ENCODE measurements around the gene CLVS2.

Gene CLVS2

GRCh38 chr6:123001540-123001939 is 5.5 kb downstream of the CLVS2 start:
- no peak for TF ChIP-seq GATA3 (IDR thresholded peaks at IDR 0.05; ENCODE audit: low read depth, low read length)
- TF ChIP-seq GATA2 (IDR thresholded peaks at IDR 0.05; ENCODE audit: low read depth, low read length): no peak

GRCh38 chr6:123007885-123008284 is 11.8 kb downstream of the CLVS2 start:
- no peak for TF ChIP-seq GATA3 (IDR thresholded peaks at IDR 0.05; ENCODE audit: low read depth, low read length)
- TF ChIP-seq GATA2 (IDR thresholded peaks at IDR 0.05; ENCODE audit: low read depth, low read length): no peak

- TF ChIP-seq GATA2 (IDR thresholded peaks at IDR 0.05; ENCODE audit: low read depth, low read length): no peak
- TF ChIP-seq GATA3 (IDR thresholded peaks at IDR 0.05; ENCODE audit: low read depth, low read length): no peak
These were observed 13.0 kb downstream of the CLVS2 start for GRCh38 chr6:123009059-123009458.

- TF ChIP-seq GATA3 (IDR thresholded peaks at IDR 0.05; ENCODE audit: low read depth, low read length): no peak
These were observed 18.8 kb downstream of the CLVS2 start for GRCh38 chr6:123014835-123015234.

- no peak for TF ChIP-seq GATA3 (IDR thresholded peaks at IDR 0.05; ENCODE audit: low read depth, low read length)
- TF ChIP-seq GATA2 (IDR thresholded peaks at IDR 0.05; ENCODE audit: low read depth, low read length): no peak
These were observed 20.5 kb downstream of the CLVS2 start for GRCh38 chr6:123016431-123017103.

- no peak for TF ChIP-seq GATA2 (IDR thresholded peaks at IDR 0.05; ENCODE audit: low read depth, low read length)
- TF ChIP-seq GATA3 (IDR thresholded peaks at IDR 0.05; ENCODE audit: low read depth, low read length): no peak
These were observed 21.2 kb downstream of the CLVS2 start for GRCh38 chr6:123017104-123017682.

GRCh38 chr6:123022975-123023374 is 26.9 kb downstream of the CLVS2 start:
- TF ChIP-seq GATA3 (IDR thresholded peaks at IDR 0.05; ENCODE audit: low read depth, low read length) (no peak), GATA2 (IDR thresholded peaks at IDR 0.05; ENCODE audit: low read depth, low read length) (no peak)

- TF ChIP-seq GATA2 (IDR thresholded peaks at IDR 0.05; ENCODE audit: low read depth, low read length): no peak
These were observed 28.9 kb downstream of the CLVS2 start for GRCh38 chr6:123024976-123025375.

GRCh38 chr6:123027408-123027807 is 31.4 kb downstream of the CLVS2 start:
- no peak for TF ChIP-seq GATA3 (IDR thresholded peaks at IDR 0.05; ENCODE audit: low read depth, low read length)
- no peak for TF ChIP-seq GATA2 (IDR thresholded peaks at IDR 0.05; ENCODE audit: low read depth, low read length)

GRCh38 chr6:123028263-123028662 is 32.2 kb downstream of the CLVS2 start:
- TF ChIP-seq GATA3 (IDR thresholded peaks at IDR 0.05; ENCODE audit: low read depth, low read length): no peak
- TF ChIP-seq GATA2 (IDR thresholded peaks at IDR 0.05; ENCODE audit: low read depth, low read length): no peak

GRCh38 chr6:123030282-123030681 is 34.2 kb downstream of the CLVS2 start:
- TF ChIP-seq GATA2 (IDR thresholded peaks at IDR 0.05; ENCODE audit: low read depth, low read length) (no peak), GATA3 (IDR thresholded peaks at IDR 0.05; ENCODE audit: low read depth, low read length) (no peak)

GRCh38 chr6:123036648-123037047 is 40.6 kb downstream of the CLVS2 start:
- TF ChIP-seq GATA3 (IDR thresholded peaks at IDR 0.05; ENCODE audit: low read depth, low read length): no peak
- TF ChIP-seq GATA2 (IDR thresholded peaks at IDR 0.05; ENCODE audit: low read depth, low read length): no peak

GRCh38 chr6:123039431-123039830 is 43.4 kb downstream of the CLVS2 start:
- TF ChIP-seq GATA2 (IDR thresholded peaks at IDR 0.05; ENCODE audit: low read depth, low read length): no peak
- TF ChIP-seq GATA3 (IDR thresholded peaks at IDR 0.05; ENCODE audit: low read depth, low read length): no peak

GRCh38 chr6:123042401-123042800 is 46.4 kb downstream of the CLVS2 start:
- TF ChIP-seq GATA2 (IDR thresholded peaks at IDR 0.05; ENCODE audit: low read depth, low read length) (no peak), GATA3 (IDR thresholded peaks at IDR 0.05; ENCODE audit: low read depth, low read length) (no peak)

- TF ChIP-seq GATA3 (IDR thresholded peaks at IDR 0.05; ENCODE audit: low read depth, low read length): no peak
- TF ChIP-seq GATA2 (IDR thresholded peaks at IDR 0.05; ENCODE audit: low read depth, low read length): no peak
These were observed 48.4 kb downstream of the CLVS2 start for GRCh38 chr6:123044341-123044860.
